Anterior cingulate cortex (tissue), 58 donors: ENCODE results near the gene TEKT1.

Experiments used
- DNase-seq, 58 donors: peaks; one replicate each; lab custom pipeline; 2025; lab: John Stamatoyannopoulos, UW

The TEKT1 gene

GRCh38 chr17:6772016-6772415 lies 59.5 kb downstream of the TEKT1 start:
- DNase-seq: no peak

- no peak for DNase-seq
These were observed 63.1 kb downstream of the TEKT1 start for GRCh38 chr17:6768447-6768846.

GRCh38 chr17:6761779-6762178 lies 69.8 kb downstream of the TEKT1 start:
- DNase-seq: peak in 4 of 58 donors; percentile 5 to 16 (median 13)

- no peak for DNase-seq
These were observed 73.8 kb downstream of the TEKT1 start for GRCh38 chr17:6757747-6758146.

GRCh38 chr17:6756425-6757031 lies 75.0 kb downstream of the TEKT1 start:
- no peak for DNase-seq

GRCh38 chr17:6755731-6756184 lies 75.8 kb downstream of the TEKT1 start, which contains the start of gene XAF1:
XAF1 (plus strand) TSS chr17:6756046; CDS start chr17:6756079, 33 bp downstream.
- peak in 5 of 58 donors; percentile 6 to 27 (median 9) for DNase-seq

- DNase-seq: no peak
These were observed 76.2 kb downstream of the TEKT1 start for GRCh38 chr17:6755281-6755680.

GRCh38 chr17:6753546-6753945 lies 78.0 kb downstream of the TEKT1 start:
- DNase-seq: no peak

GRCh38 chr17:6753006-6753445 lies 78.5 kb downstream of the TEKT1 start:
- peak in 25 of 58 donors; percentile 8 to 62 (median 24) for DNase-seq

GRCh38 chr17:6752068-6752909 lies 79.2 kb downstream of the TEKT1 start:
- peak in 4 of 58 donors; percentile 4 to 34 (median 24) for DNase-seq

- DNase-seq: no peak
These were observed 82.0 kb downstream of the TEKT1 start for GRCh38 chr17:6749519-6749918.

- no peak for DNase-seq
These were observed 82.9 kb downstream of the TEKT1 start for GRCh38 chr17:6748617-6749016.
